C4-2B (cell line): ENCODE results near the gene SOX6.

Experiments used
- CTCF ChIP-seq: fragments of 450-650 bp; conservative IDR thresholded peaks from 2 replicates; pipeline ENCODE4 v1.5.1; 2017; ENCODE audit warnings: mild to moderate bottlenecking
- ZFX ChIP-seq: fragments of 450-650 bp; IDR thresholded peaks from 2 replicates; pipeline ENCODE4 v1.6.1; 2017

DNA sequence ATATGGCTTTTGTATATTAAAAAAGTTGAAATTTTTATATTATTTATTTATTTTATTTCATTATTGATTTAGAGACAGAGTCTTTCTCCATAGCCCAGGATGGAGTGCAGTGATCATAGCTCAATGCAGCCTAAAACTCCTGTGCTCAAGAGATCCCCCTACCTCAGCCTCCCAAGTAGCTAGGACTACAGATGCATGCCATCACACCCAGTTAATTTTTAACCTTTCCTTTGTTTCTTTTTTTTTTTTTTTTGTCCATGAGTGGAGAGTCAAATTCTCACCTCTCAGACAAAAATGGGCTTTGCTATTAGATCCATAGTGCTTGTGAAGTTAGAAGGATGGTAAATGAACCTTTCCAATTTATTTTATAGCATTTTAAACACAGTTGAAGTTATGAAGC lies 182.5 kb downstream of the SOX6 start:
- TF ChIP-seq CTCF: no peak
- TF ChIP-seq ZFX: no peak
